ENCODE data around the gene PMP22.
A peak's percentile ranks its signal among the peaks of the same experiment; 100 is the strongest.

The PMP22 gene

GRCh38 chr17:15260376-15261257 is 4.5 kb downstream of the PMP22 start:
- TF ChIP-seq, protein P1, sequence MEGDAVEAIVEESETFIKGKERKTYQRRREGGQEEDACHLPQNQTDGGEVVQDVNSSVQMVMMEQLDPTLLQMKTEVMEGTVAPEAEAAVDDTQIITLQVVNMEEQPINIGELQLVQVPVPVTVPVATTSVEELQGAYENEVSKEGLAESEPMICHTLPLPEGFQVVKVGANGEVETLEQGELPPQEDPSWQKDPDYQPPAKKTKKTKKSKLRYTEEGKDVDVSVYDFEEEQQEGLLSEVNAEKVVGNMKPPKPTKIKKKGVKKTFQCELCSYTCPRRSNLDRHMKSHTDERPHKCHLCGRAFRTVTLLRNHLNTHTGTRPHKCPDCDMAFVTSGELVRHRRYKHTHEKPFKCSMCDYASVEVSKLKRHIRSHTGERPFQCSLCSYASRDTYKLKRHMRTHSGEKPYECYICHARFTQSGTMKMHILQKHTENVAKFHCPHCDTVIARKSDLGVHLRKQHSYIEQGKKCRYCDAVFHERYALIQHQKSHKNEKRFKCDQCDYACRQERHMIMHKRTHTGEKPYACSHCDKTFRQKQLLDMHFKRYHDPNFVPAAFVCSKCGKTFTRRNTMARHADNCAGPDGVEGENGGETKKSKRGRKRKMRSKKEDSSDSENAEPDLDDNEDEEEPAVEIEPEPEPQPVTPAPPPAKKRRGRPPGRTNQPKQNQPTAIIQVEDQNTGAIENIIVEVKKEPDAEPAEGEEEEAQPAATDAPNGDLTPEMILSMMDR (IDR thresholded peaks at IDR 0.05) = peak; percentile 85
- peak; percentile 92 for DNase-seq (ENCODE audit: low spot score)
- Histone ChIP-seq H3K4me3 (peak overlapping the region; percentile 81), H3K27ac (peak overlapping the region; percentile 95 to 98)

- Histone ChIP-seq H3K4me3 (peak overlapping the region; percentile 81), H3K27ac (peak overlapping the region; percentile 58 to 74)
- no peak for DNase-seq (ENCODE audit: low spot score)
- TF ChIP-seq, protein P1 (IDR thresholded peaks at IDR 0.05) = no peak
Measured at GRCh38 chr17:15257796-15258512, 7.2 kb downstream of the PMP22 start.

- peak; percentile 92 for DNase-seq (ENCODE audit: low spot score)
- TF ChIP-seq, protein P1 (IDR thresholded peaks at IDR 0.05) = peak; percentile 48
- H3K4me3 ChIP-seq = peak overlapping the region; percentile 81
- H3K27ac ChIP-seq = peak overlapping the region; percentile 58 to 74
Measured at GRCh38 chr17:15257258-15257788, 7.8 kb downstream of the PMP22 start.

GRCh38 chr17:15256689-15257088 is 8.4 kb downstream of the PMP22 start:
- H3K4me3 ChIP-seq = peak overlapping the region; percentile 81
- TF ChIP-seq, protein P1 (IDR thresholded peaks at IDR 0.05) = no peak
- H3K27ac ChIP-seq = peak overlapping the region; percentile 58 to 74
- DNase-seq (ENCODE audit: low spot score) = no peak

DNA sequence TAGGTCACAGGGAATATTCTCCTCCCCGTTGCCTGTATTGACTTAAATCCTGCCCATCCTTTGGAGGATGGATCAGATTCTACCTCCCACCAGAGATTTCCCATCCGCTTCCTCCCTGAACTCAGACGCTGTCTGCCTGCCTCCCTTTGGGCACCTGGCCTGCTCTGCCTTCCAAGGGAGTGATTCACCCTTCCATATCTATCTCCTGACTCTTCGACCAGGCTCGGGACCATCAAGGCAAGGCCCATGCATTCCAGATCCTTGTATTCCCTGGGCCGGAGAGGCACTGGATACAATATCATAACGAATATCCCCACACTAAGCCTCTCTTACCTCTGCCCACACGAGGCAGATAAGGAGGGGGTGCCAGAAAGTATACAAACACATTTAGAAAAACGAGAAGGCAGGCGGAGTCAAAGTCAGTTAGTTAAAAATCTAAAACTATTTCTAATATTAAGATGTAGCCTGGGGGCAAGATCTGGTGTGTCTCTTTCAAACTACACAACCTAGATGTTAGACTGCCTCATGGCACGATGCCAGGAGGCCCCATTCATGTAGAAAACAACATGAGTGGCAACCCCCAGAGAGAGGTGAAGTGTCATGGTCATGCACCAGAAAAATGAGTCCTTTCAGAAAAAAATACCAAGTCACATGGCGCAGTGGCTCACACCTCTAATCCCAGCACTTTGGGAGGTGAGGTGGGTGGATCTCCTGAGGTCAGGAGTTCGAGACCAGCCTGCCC is 9.2 kb downstream of the PMP22 start:
- TF ChIP-seq, protein P1 (IDR thresholded peaks at IDR 0.05) = no peak
- peak overlapping the region; percentile 32 for H3K4me3 ChIP-seq
- no peak for DNase-seq (ENCODE audit: low spot score)
- peak overlapping the region in 1 of 2 donors; percentile 37 for H3K27ac ChIP-seq

DNA sequence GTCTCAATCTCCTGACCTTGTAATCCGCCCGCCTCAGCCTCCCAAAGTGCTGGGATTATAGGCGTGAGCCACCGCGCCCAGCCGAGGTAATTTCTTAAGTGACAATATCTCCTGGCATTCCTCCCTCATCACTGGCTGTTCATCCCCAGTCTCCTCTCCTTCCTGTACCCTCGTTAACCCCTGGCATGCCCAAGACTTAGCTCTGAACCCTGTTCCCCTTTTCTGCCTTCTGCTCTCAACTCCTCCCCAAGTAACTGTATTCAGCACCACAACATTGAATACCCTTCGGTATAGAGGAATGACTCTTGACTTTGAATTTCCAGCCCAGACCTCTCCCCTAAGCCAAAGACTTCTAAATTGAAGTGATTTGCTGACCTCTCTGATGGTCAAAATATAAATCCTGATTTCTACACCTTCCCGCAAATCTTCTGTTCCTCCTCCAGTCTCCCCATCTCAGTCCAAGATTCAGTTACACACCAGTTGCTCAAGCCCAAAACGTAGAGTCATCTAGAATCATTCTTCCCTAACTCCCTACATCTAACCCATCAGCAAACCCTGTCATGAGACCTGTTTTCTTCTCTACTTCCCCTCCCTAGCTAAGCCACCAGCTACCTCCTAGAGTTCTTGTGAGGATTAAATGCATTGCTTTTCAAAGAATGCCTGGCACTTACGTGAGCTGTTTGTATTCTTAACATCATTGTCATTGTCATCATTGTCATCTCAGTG is 14.8 kb downstream of the PMP22 start:
- no peak overlapping the region for H3K4me3 ChIP-seq
- no peak for DNase-seq (ENCODE audit: low spot score)
- H3K27ac ChIP-seq = peak overlapping the region in 1 of 2 donors; percentile 39
- TF ChIP-seq, protein P1 (IDR thresholded peaks at IDR 0.05) = no peak

Data from coronary artery (tissue), 2 donors.